Kidney glomerular epithelial cell (primary cell): ENCODE measurements around the gene MARCHF10.
"Not testable (repeated sequence)": the region's sequence is repeated elsewhere in the genome, so short reads cannot be mapped to it uniquely, and the experiment has no call there.

Source experiments
- DNase-seq: peaks from one replicate; lab custom pipeline; 2025; lab: John Stamatoyannopoulos, UW

Gene MARCHF10

GRCh38 chr17:62807812-62808575, at the start of gene MARCHF10:
TSS of gene MARCHF10 (minus strand) at chr17:62808314. CDS start at chr17:62801735, 6,579 bp downstream.
- DNase-seq: no peak

- no peak for DNase-seq
Observed at GRCh38 chr17:62857526-62857925, 49.4 kb upstream of the MARCHF10 start.

GRCh38 chr17:62856594-62856993, 48.5 kb upstream of the MARCHF10 start:
- DNase-seq: no peak

GRCh38 chr17:62855156-62855555, 47.0 kb upstream of the MARCHF10 start:
- DNase-seq: no peak

- no peak for DNase-seq
Observed at GRCh38 chr17:62854098-62854680, 46.1 kb upstream of the MARCHF10 start.

GRCh38 chr17:62852195-62852594, 44.1 kb upstream of the MARCHF10 start:
- no peak for DNase-seq

- DNase-seq: not testable (repeated sequence)
Observed at GRCh38 chr17:62849591-62850415, 41.7 kb upstream of the MARCHF10 start.

- DNase-seq: no peak
Observed at GRCh38 chr17:62848334-62848733, 40.2 kb upstream of the MARCHF10 start.

GRCh38 chr17:62847426-62847825, 39.3 kb upstream of the MARCHF10 start:
- no peak for DNase-seq

- DNase-seq: no peak
Observed at GRCh38 chr17:62840871-62841270, 32.8 kb upstream of the MARCHF10 start.

GRCh38 chr17:62833816-62834215, 25.7 kb upstream of the MARCHF10 start:
- not testable (repeated sequence) for DNase-seq

- DNase-seq: no peak
Observed at GRCh38 chr17:62832405-62832804, 24.3 kb upstream of the MARCHF10 start.

- DNase-seq: not testable (repeated sequence)
Observed at GRCh38 chr17:62831066-62831465, 23.0 kb upstream of the MARCHF10 start.

GRCh38 chr17:62827746-62828485, 19.8 kb upstream of the MARCHF10 start:
- DNase-seq: no peak

- DNase-seq: no peak
Observed at GRCh38 chr17:62826956-62827355, 18.8 kb upstream of the MARCHF10 start.

- no peak for DNase-seq
Observed at GRCh38 chr17:62825182-62825581, 17.1 kb upstream of the MARCHF10 start.

GRCh38 chr17:62824290-62825131, 16.4 kb upstream of the MARCHF10 start:
- DNase-seq: peak; percentile 98

- peak; percentile 55 for DNase-seq
Observed at GRCh38 chr17:62823111-62823893, 15.2 kb upstream of the MARCHF10 start.

- no peak for DNase-seq
Observed at GRCh38 chr17:62822080-62822904, 14.2 kb upstream of the MARCHF10 start.
